Esophagus muscularis mucosa (tissue), 3 donors: ENCODE results near the gene NME3.

Experiments
- POLR2A ChIP-seq: fragments of 450-650 bp; IDR thresholded peaks from one replicate; pipeline ENCODE4 v1.6.1; 2017; ENCODE audit warnings: antibody characterized with exemption, moderate library complexity, mild to moderate bottlenecking, low read depth
- POLR2AphosphoS5 ChIP-seq, 2 donors: sonication (generic); formaldehyde crosslinking; IDR thresholded peaks; one replicate each; pipeline ENCODE4 v1.6.1; 2017; ENCODE audit warnings: antibody characterized with exemption in 2 of 2
- TF ChIP-seq, protein P1 (sequence below), 3 experiments: fragments of 200-600 bp in 2 of 3; fragments of 450-650 bp in 1 of 3; sonication (generic) in 2 of 3; IDR thresholded peaks; one replicate each; pipeline ENCODE4 v1.5.1; 2017 to 2019; ENCODE audit warnings: antibody characterized with exemption in 3 of 3, mild to moderate bottlenecking in 2 of 3, moderate library complexity in 1 of 3

DNA sequence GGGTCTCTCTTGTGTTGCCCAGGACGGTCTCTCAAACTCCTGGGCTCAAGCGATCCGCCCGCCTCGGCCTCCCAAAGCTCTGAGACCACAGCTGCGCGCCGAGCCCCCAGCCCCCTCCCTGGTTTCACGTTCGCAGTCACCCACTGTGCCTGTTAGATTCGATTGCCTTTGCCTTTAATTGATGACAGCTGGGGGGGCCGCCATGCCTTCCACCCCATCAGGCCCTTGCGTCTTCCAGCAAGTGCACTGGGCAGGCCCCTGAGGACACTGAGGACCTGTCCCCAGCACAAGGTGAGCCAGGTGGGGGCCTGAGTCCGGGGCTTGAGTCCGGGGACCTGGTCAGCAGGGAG is 18.9 kb upstream of the NME3 start:
- TF ChIP-seq, protein P1, sequence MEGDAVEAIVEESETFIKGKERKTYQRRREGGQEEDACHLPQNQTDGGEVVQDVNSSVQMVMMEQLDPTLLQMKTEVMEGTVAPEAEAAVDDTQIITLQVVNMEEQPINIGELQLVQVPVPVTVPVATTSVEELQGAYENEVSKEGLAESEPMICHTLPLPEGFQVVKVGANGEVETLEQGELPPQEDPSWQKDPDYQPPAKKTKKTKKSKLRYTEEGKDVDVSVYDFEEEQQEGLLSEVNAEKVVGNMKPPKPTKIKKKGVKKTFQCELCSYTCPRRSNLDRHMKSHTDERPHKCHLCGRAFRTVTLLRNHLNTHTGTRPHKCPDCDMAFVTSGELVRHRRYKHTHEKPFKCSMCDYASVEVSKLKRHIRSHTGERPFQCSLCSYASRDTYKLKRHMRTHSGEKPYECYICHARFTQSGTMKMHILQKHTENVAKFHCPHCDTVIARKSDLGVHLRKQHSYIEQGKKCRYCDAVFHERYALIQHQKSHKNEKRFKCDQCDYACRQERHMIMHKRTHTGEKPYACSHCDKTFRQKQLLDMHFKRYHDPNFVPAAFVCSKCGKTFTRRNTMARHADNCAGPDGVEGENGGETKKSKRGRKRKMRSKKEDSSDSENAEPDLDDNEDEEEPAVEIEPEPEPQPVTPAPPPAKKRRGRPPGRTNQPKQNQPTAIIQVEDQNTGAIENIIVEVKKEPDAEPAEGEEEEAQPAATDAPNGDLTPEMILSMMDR (IDR thresholded peaks at IDR 0.05) = no peak
- TF ChIP-seq POLR2AphosphoS5 (IDR thresholded peaks at IDR 0.05) = no peak
- TF ChIP-seq POLR2A = no peak
